ENCODE data around the gene DCLRE1C.
"Not testable (repeated sequence)": the region's sequence is repeated elsewhere in the genome, so short reads cannot be mapped to it uniquely, and the experiment has no call there.

Gene DCLRE1C

DNA sequence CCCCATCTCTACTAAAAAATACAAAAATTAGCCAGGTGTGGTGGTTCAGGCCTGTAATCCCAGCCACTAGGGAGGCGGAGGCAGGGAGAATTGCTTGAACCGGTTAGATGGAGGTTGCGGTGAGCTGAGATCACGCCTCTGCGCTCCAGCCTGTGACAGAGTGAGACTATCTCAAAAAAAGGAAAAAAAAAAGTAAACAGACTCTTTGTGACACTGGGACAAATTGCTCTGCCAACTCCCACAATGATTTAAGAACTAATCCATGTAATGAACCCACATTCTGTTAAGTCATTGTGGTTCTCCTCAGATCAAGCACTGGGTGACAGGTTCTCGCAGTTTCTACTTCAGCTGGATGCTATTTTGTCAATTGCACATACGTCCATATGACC lies 11.0 kb downstream of the DCLRE1C start:
- WGBS, 2 experiments, result 96 to 97% methylated on average over 5 of the region's 7 CpGs
- H3K4me1 ChIP-seq (ENCODE audit: control insufficient read depth, insufficient read depth, low read length); H3K27ac ChIP-seq (ENCODE audit: insufficient read depth, low read depth, low read length, poor library complexity, severe bottlenecking); H3K27me3 ChIP-seq (ENCODE audit: control insufficient read depth, insufficient read depth, low read length, poor library complexity, severe bottlenecking); H3K4me3 ChIP-seq (ENCODE audit: insufficient read depth, low read depth, low read length); H3K36me3 ChIP-seq (ENCODE audit: control insufficient read depth, insufficient read depth, low read length); H3K9me3 ChIP-seq (ENCODE audit: control insufficient read depth, low read length): not testable (repeated sequence)

GRCh38 chr10:14942147-14942949 lies 11.5 kb downstream of the DCLRE1C start:
- not testable (repeated sequence) for H3K36me3 ChIP-seq (ENCODE audit: control insufficient read depth, insufficient read depth, low read length); H3K4me3 ChIP-seq (ENCODE audit: insufficient read depth, low read depth, low read length); H3K27me3 ChIP-seq (ENCODE audit: control insufficient read depth, insufficient read depth, low read length, poor library complexity, severe bottlenecking); H3K9me3 ChIP-seq (ENCODE audit: control insufficient read depth, low read length); H3K27ac ChIP-seq (ENCODE audit: insufficient read depth, low read depth, low read length, poor library complexity, severe bottlenecking); H3K4me1 ChIP-seq (ENCODE audit: control insufficient read depth, insufficient read depth, low read length)
- WGBS, 2 experiments, result 95 to 98% methylated on average over 15 to 17 of the region's 17 CpGs

- H3K4me1 ChIP-seq (ENCODE audit: control insufficient read depth, insufficient read depth, low read length); H3K36me3 ChIP-seq (ENCODE audit: control insufficient read depth, insufficient read depth, low read length); H3K4me3 ChIP-seq (ENCODE audit: insufficient read depth, low read depth, low read length); H3K9me3 ChIP-seq (ENCODE audit: control insufficient read depth, low read length); H3K27me3 ChIP-seq (ENCODE audit: control insufficient read depth, insufficient read depth, low read length, poor library complexity, severe bottlenecking); H3K27ac ChIP-seq (ENCODE audit: insufficient read depth, low read depth, low read length, poor library complexity, severe bottlenecking): not testable (repeated sequence)
- 86 to 87% methylated on average over 2 of the region's 5 CpGs for WGBS, 2 experiments
These were observed 14.9 kb downstream of the DCLRE1C start for GRCh38 chr10:14938971-14939370.

DNA sequence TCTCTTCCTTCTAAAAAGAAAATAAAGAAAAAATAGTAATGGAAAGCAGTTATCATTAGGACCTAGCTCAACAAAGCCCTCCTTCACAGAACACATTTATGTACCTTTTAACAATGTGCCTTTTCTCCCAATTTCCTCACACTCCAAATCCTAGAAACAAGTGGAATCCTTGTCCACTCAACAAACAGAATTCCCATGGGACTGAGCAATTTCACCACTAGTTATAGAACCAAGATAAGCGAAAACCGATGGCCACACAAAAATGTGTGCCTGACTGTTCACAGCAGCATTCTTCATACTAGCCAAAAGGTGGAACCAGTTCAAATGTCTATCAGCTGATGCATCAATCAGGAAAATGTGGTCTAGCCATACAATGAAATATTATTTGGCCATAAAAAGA lies 17.3 kb downstream of the DCLRE1C start:
- H3K4me1 ChIP-seq (ENCODE audit: control insufficient read depth, insufficient read depth, low read length), result no peaks in the 10 kb centered on the region

DNA sequence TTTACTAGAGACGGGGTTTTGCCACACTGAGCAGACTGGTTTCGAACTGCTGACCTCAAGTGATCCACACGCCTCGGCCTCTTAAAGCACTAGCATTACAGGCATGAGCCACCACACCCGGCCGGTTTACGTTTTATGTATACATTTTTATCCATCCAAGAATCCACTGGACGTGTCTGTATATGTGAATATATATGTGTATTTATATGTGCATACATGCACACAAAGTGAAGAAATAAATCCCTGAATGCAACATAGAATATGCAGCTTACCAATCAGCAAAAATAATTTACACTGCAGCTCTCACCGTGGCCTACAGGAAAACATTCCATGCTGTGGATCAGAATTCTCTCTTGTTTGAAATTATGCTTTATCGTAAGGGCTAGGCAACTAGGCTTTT lies 23.3 kb downstream of the DCLRE1C start:
- Histone ChIP-seq H3K9me3 (ENCODE audit: control insufficient read depth, low read length) (no peaks in the 10 kb centered on the region), H3K27ac (ENCODE audit: insufficient read depth, low read depth, low read length, poor library complexity, severe bottlenecking) (no peak overlapping the region), H3K4me1 (ENCODE audit: control insufficient read depth, insufficient read depth, low read length) (no peaks in the 10 kb centered on the region), H3K4me3 (ENCODE audit: insufficient read depth, low read depth, low read length) (no peak overlapping the region), H3K27me3 (ENCODE audit: control insufficient read depth, insufficient read depth, low read length, poor library complexity, severe bottlenecking) (no peaks in the 10 kb centered on the region), H3K36me3 (ENCODE audit: control insufficient read depth, insufficient read depth, low read length) (peaks cover 10% of the 10 kb centered on the region)
- 94 to 96% methylated on average over 7 to 9 of the region's 10 CpGs for WGBS, 2 experiments

More for the DNA sequence above, 17.3 kb downstream of the DCLRE1C start:
- Histone ChIP-seq H3K27ac (ENCODE audit: insufficient read depth, low read depth, low read length, poor library complexity, severe bottlenecking) (no peak overlapping the region), H3K27me3 (ENCODE audit: control insufficient read depth, insufficient read depth, low read length, poor library complexity, severe bottlenecking) (no peaks in the 10 kb centered on the region), H3K36me3 (ENCODE audit: control insufficient read depth, insufficient read depth, low read length) (peaks cover 6% of the 10 kb centered on the region), H3K9me3 (ENCODE audit: control insufficient read depth, low read length) (no peaks in the 10 kb centered on the region), H3K4me3 (ENCODE audit: insufficient read depth, low read depth, low read length) (no peak overlapping the region)
- 94 to 95% methylated on average over 2 of the region's 2 CpGs for WGBS, 2 experiments

DNA sequence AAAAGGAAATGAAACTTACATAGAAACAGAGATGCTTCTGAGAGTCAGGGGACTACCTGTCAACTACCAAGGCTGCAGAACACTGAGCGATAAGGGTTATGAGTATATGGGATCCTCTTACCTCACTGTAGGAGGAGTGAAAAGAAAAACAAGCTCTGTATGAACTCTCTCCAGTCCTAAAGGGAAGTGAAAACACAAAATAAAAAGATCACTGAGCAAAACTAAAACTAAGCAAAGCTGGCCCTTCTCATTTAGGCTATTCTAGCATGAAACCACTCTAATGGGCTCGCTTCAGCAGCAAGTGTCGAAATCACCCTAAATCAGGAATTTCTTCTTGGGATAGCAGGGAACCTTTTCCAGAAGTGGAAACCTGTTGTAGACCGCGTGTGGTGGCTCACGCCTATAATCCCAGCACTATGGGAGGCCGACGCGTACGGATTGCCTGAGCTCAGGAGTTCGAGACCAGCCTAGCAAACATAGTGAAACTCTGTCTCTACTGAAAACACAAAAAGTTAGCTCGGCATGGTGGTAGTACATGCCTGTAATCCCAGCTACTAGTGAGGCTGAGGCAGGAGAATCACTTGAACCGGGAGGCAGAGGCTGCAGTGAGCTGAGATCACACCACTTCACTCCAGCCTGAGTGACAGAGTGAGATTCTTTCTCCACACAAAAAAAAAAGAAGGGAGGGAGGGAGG lies 27.0 kb downstream of the DCLRE1C start:
- Histone ChIP-seq H3K9me3 (ENCODE audit: control insufficient read depth, low read length) (no peaks in the 10 kb centered on the region), H3K27ac (ENCODE audit: insufficient read depth, low read depth, low read length, poor library complexity, severe bottlenecking) (no peak overlapping the region), H3K4me1 (ENCODE audit: control insufficient read depth, insufficient read depth, low read length) (no peaks in the 10 kb centered on the region), H3K36me3 (ENCODE audit: control insufficient read depth, insufficient read depth, low read length) (peaks cover 6% of the 10 kb centered on the region), H3K4me3 (ENCODE audit: insufficient read depth, low read depth, low read length) (no peak overlapping the region), H3K27me3 (ENCODE audit: control insufficient read depth, insufficient read depth, low read length, poor library complexity, severe bottlenecking) (no peaks in the 10 kb centered on the region)
- WGBS, 2 experiments, result 90 to 93% methylated on average over 12 to 13 of the region's 13 CpGs

GRCh38 chr10:14926061-14926470 lies 27.8 kb downstream of the DCLRE1C start:
- no peaks in the 10 kb centered on the region for H3K9me3 ChIP-seq (ENCODE audit: control insufficient read depth, low read length)
- H3K4me1 ChIP-seq (ENCODE audit: control insufficient read depth, insufficient read depth, low read length), result no peaks in the 10 kb centered on the region
- no peak overlapping the region for H3K4me3 ChIP-seq (ENCODE audit: insufficient read depth, low read depth, low read length)
- no peaks in the 10 kb centered on the region for H3K27me3 ChIP-seq (ENCODE audit: control insufficient read depth, insufficient read depth, low read length, poor library complexity, severe bottlenecking)
- no peak overlapping the region for H3K27ac ChIP-seq (ENCODE audit: insufficient read depth, low read depth, low read length, poor library complexity, severe bottlenecking)
- WGBS, 2 experiments, result 89 to 93% methylated on average over 8 of the region's 8 CpGs
- H3K36me3 ChIP-seq (ENCODE audit: control insufficient read depth, insufficient read depth, low read length), result peaks cover 6% of the 10 kb centered on the region

DNA sequence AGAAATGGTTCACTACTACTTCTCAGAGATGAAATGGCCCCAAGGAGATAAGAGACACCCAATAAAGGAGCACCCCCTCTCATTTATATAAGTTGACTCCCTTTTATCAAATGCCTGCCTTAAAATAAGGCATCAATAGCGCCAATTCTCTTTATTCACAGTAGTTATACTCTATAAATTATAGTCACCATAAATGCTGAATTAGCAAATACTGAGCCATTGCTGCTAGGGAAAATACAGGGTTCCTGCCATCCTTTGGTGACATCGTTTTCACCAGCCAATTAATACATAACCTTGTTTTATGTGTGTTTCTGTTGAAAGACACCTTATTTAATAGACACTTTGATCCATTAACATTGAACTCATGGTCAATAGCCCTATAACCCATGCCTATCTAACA lies 28.6 kb downstream of the DCLRE1C start:
- H3K4me1 ChIP-seq (ENCODE audit: control insufficient read depth, insufficient read depth, low read length), result no peaks in the 10 kb centered on the region
- no peaks in the 10 kb centered on the region for H3K9me3 ChIP-seq (ENCODE audit: control insufficient read depth, low read length)
- no peaks in the 10 kb centered on the region for H3K27me3 ChIP-seq (ENCODE audit: control insufficient read depth, insufficient read depth, low read length, poor library complexity, severe bottlenecking)
- no peak overlapping the region for H3K4me3 ChIP-seq (ENCODE audit: insufficient read depth, low read depth, low read length)
- no peak overlapping the region for H3K27ac ChIP-seq (ENCODE audit: insufficient read depth, low read depth, low read length, poor library complexity, severe bottlenecking)
- peaks cover 6% of the 10 kb centered on the region for H3K36me3 ChIP-seq (ENCODE audit: control insufficient read depth, insufficient read depth, low read length)
- WGBS, 2 experiments, result 88 to 93% methylated on average over 1 to 2 of the region's 2 CpGs

GRCh38 chr10:14924013-14924412 lies 29.9 kb downstream of the DCLRE1C start:
- WGBS, 2 experiments, result 94 to 95% methylated on average over 7 of the region's 7 CpGs
- Histone ChIP-seq H3K36me3 (ENCODE audit: control insufficient read depth, insufficient read depth, low read length) (peaks cover 15% of the 10 kb centered on the region), H3K4me3 (ENCODE audit: insufficient read depth, low read depth, low read length) (no peak overlapping the region), H3K27ac (ENCODE audit: insufficient read depth, low read depth, low read length, poor library complexity, severe bottlenecking) (no peak overlapping the region), H3K27me3 (ENCODE audit: control insufficient read depth, insufficient read depth, low read length, poor library complexity, severe bottlenecking) (no peaks in the 10 kb centered on the region), H3K4me1 (ENCODE audit: control insufficient read depth, insufficient read depth, low read length) (no peaks in the 10 kb centered on the region), H3K9me3 (ENCODE audit: control insufficient read depth, low read length) (no peaks in the 10 kb centered on the region)

- Histone ChIP-seq H3K27me3 (ENCODE audit: control insufficient read depth, insufficient read depth, low read length, poor library complexity, severe bottlenecking) (no peaks in the 10 kb centered on the region), H3K27ac (ENCODE audit: insufficient read depth, low read depth, low read length, poor library complexity, severe bottlenecking) (no peak overlapping the region), H3K4me3 (ENCODE audit: insufficient read depth, low read depth, low read length) (no peak overlapping the region), H3K4me1 (ENCODE audit: control insufficient read depth, insufficient read depth, low read length) (no peaks in the 10 kb centered on the region), H3K9me3 (ENCODE audit: control insufficient read depth, low read length) (peaks cover 5% of the 10 kb centered on the region), H3K36me3 (ENCODE audit: control insufficient read depth, insufficient read depth, low read length) (peaks cover 28% of the 10 kb centered on the region)
- WGBS, 2 experiments, result 95 to 99% methylated on average over 3 of the region's 3 CpGs
These were observed 34.9 kb downstream of the DCLRE1C start for GRCh38 chr10:14918964-14919363.
